ENCODE measurements around the gene ROBO1. TPM values are rescaled to one million over a fixed set of nuclear protein-coding genes. Genes with fewer than 3 reads are reported as not detected.

ROBO1 gene
- total and polyA plus RNA-seq, 12 donors, result 6.4 to 144 (median 43.9) TPM

- H3K27ac ChIP-seq, result no peak overlapping the region
- WGBS, 4 donors, result 73 to 85% (median 81%) methylated on average over 3 of the region's 3 CpGs
- intact Hi-C loops (cut with DNase I), result no loop called here
Measured at GRCh38 chr3:78834910-78835309, 932.9 kb downstream of the ROBO1 start.

GRCh38 chr3:78832785-78833204 lies 935.0 kb downstream of the ROBO1 start:
- intact Hi-C loops (cut with DNase I), result no loop called here

More at GRCh38 chr3:78834910-78835309, 932.9 kb downstream of the ROBO1 start:
- DNase-seq, result no peak
- H3K9me3 ChIP-seq (replicated peaks in 1 of 3), result no peaks in the 10 kb centered on the region
- no peaks in the 10 kb centered on the region for H3K27me3 ChIP-seq
- TF ChIP-seq POLR2A (IDR thresholded peaks at IDR 0.05), result no peak
- TF ChIP-seq CTCF (IDR thresholded peaks at IDR 0.05), result no peak
- H3K4me3 ChIP-seq, result no peak overlapping the region
- H3K36me3 ChIP-seq (replicated peaks in 1 of 2), result no peaks in the 10 kb centered on the region
- peaks cover 0 to 1% of the 10 kb centered on the region in 2 donors for H3K4me1 ChIP-seq (replicated peaks in 1 of 2)

GRCh38 chr3:78831446-78831972 lies 936.3 kb downstream of the ROBO1 start:
- 86 to 100% (median 93%) methylated on average over 1 of the region's 1 CpG for WGBS, 4 donors
- intact Hi-C loops (cut with DNase I), result no loop called here

More at GRCh38 chr3:78832785-78833204, 935.0 kb downstream of the ROBO1 start:
- 96% methylated on average over 5 of the region's 5 CpGs for WGBS, 4 donors
- Histone ChIP-seq H3K27me3 (no peaks in the 10 kb centered on the region), H3K27ac (no peak overlapping the region), H3K4me3 (no peak overlapping the region), H3K9me3 (replicated peaks in 1 of 3) (no peaks in the 10 kb centered on the region), H3K4me1 (replicated peaks in 1 of 2) (no peaks in the 10 kb centered on the region), H3K36me3 (replicated peaks in 1 of 2) (no peaks in the 10 kb centered on the region)
- TF ChIP-seq CTCF (IDR thresholded peaks at IDR 0.05) (no peak), POLR2A (IDR thresholded peaks at IDR 0.05) (no peak)
- DNase-seq, result no peak

GRCh38 chr3:78830470-78830869 lies 937.3 kb downstream of the ROBO1 start:
- intact Hi-C loops (cut with DNase I), result no loop called here
- 54 to 77% (median 68%) methylated on average over 5 of the region's 5 CpGs for WGBS, 4 donors
- Histone ChIP-seq H3K4me1 (replicated peaks in 1 of 2) (no peaks in the 10 kb centered on the region), H3K9me3 (replicated peaks in 1 of 3) (no peaks in the 10 kb centered on the region), H3K36me3 (replicated peaks in 1 of 2) (no peaks in the 10 kb centered on the region), H3K27me3 (no peaks in the 10 kb centered on the region), H3K4me3 (no peak overlapping the region), H3K27ac (no peak overlapping the region)
- TF ChIP-seq CTCF (IDR thresholded peaks at IDR 0.05), result no peak
- TF ChIP-seq POLR2A (IDR thresholded peaks at IDR 0.05), result no peak
- DNase-seq, result no peak

More at GRCh38 chr3:78831446-78831972, 936.3 kb downstream of the ROBO1 start:
- Histone ChIP-seq H3K27ac (no peak overlapping the region), H3K9me3 (replicated peaks in 1 of 3) (no peaks in the 10 kb centered on the region), H3K27me3 (no peaks in the 10 kb centered on the region), H3K4me1 (replicated peaks in 1 of 2) (no peaks in the 10 kb centered on the region), H3K36me3 (replicated peaks in 1 of 2) (no peaks in the 10 kb centered on the region), H3K4me3 (no peak overlapping the region)
- no peak for DNase-seq
- no peak for TF ChIP-seq POLR2A (IDR thresholded peaks at IDR 0.05)
- no peak for TF ChIP-seq CTCF (IDR thresholded peaks at IDR 0.05)
